Measurements from ENCODE around the gene MNT.

MNT gene

GRCh38 chr17:2346475-2346874 lies 54.4 kb downstream of the MNT start:
- Histone ChIP-seq H3K27me3 (ENCODE audit: control insufficient read depth, insufficient read depth, low read length) (no peaks in the 10 kb centered on the region), H3K27ac (ENCODE audit: low read length) (no peak overlapping the region), H3K9me3 (ENCODE audit: control insufficient read depth, low read depth, low read length) (no peaks in the 10 kb centered on the region), H3K4me1 (ENCODE audit: control insufficient read depth, low read depth, low read length) (peaks cover 21% of the 10 kb centered on the region), H3K4me3 (ENCODE audit: low read length) (no peak overlapping the region), H3K9ac (ENCODE audit: low read length) (no peak overlapping the region), H3K36me3 (ENCODE audit: control insufficient read depth, low read depth, low read length) (peaks cover 11% of the 10 kb centered on the region)

DNA sequence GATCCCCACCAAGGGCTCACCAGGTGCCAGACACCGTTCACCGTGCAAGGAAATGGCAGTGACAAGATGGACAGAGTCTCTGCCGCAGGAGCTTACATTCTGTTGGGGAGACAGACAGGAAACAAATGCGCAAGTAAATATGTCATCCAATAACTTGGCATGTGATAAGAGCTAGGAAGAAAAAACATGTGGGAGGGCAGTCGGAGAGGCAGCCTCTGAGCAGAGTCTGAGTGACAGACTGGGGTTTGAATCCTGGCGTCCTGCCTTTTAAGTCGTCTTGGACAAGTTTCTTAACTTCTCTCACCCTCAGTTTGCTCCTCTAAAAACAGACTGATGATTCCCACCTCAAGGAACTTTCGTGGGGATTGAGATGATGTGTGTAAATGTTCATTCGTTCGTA lies 56.3 kb downstream of the MNT start:
- Histone ChIP-seq H3K36me3 (ENCODE audit: control insufficient read depth, low read depth, low read length) (peaks cover 11% of the 10 kb centered on the region), H3K4me3 (ENCODE audit: low read length) (no peak overlapping the region), H3K9me3 (ENCODE audit: control insufficient read depth, low read depth, low read length) (no peaks in the 10 kb centered on the region), H3K4me1 (ENCODE audit: control insufficient read depth, low read depth, low read length) (peaks cover 21% of the 10 kb centered on the region), H3K9ac (ENCODE audit: low read length) (no peak overlapping the region), H3K27me3 (ENCODE audit: control insufficient read depth, insufficient read depth, low read length) (no peaks in the 10 kb centered on the region), H3K27ac (ENCODE audit: low read length) (no peak overlapping the region)

DNA sequence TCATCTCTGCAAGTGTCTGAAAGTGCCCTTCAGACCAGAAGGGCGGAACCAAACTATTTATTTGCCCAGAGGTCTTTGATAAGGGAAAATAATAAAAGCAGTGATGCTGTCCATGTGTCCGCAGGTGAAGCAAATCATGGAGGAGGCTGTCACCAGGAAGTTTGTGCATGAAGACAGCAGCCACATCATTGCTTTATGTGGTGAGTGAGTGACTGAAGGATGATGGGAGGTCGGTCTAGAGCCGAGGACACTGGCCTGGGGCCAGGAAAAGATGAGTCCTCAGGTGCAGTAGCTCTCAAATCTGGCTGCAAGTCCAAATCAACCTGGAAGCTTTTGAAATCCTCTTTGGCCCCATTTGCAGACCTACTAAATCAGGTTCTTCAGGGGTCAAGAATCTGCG lies 57.4 kb downstream of the MNT start:
- H3K4me1 ChIP-seq (ENCODE audit: control insufficient read depth, low read depth, low read length) = peaks cover 17% of the 10 kb centered on the region
- no peaks in the 10 kb centered on the region for H3K9me3 ChIP-seq (ENCODE audit: control insufficient read depth, low read depth, low read length)
- no peak overlapping the region for H3K27ac ChIP-seq (ENCODE audit: low read length)
- H3K36me3 ChIP-seq (ENCODE audit: control insufficient read depth, low read depth, low read length) = peaks cover 11% of the 10 kb centered on the region
- no peaks in the 10 kb centered on the region for H3K27me3 ChIP-seq (ENCODE audit: control insufficient read depth, insufficient read depth, low read length)
- H3K9ac ChIP-seq (ENCODE audit: low read length) = no peak overlapping the region
- no peak overlapping the region for H3K4me3 ChIP-seq (ENCODE audit: low read length)

GRCh38 chr17:2338315-2338657 lies 62.6 kb downstream of the MNT start:
- Histone ChIP-seq H3K9me3 (ENCODE audit: control insufficient read depth, low read depth, low read length) (no peaks in the 10 kb centered on the region), H3K36me3 (ENCODE audit: control insufficient read depth, low read depth, low read length) (peaks cover 24% of the 10 kb centered on the region), H3K4me3 (ENCODE audit: low read length) (peak overlapping the region; percentile 68), H3K9ac (ENCODE audit: low read length) (no peak overlapping the region), H3K27ac (ENCODE audit: low read length) (no peak overlapping the region), H3K27me3 (ENCODE audit: control insufficient read depth, insufficient read depth, low read length) (no peaks in the 10 kb centered on the region), H3K4me1 (ENCODE audit: control insufficient read depth, low read depth, low read length) (peaks cover 18% of the 10 kb centered on the region)

- no peaks in the 10 kb centered on the region for H3K27me3 ChIP-seq (ENCODE audit: control insufficient read depth, insufficient read depth, low read length)
- no peak overlapping the region for H3K27ac ChIP-seq (ENCODE audit: low read length)
- H3K36me3 ChIP-seq (ENCODE audit: control insufficient read depth, low read depth, low read length) = peaks cover 29% of the 10 kb centered on the region
- H3K9me3 ChIP-seq (ENCODE audit: control insufficient read depth, low read depth, low read length) = no peaks in the 10 kb centered on the region
- H3K4me1 ChIP-seq (ENCODE audit: control insufficient read depth, low read depth, low read length) = peaks cover 18% of the 10 kb centered on the region
- peak overlapping the region; percentile 68 for H3K4me3 ChIP-seq (ENCODE audit: low read length)
- peak overlapping the region; percentile 37 for H3K9ac ChIP-seq (ENCODE audit: low read length)
Observed at GRCh38 chr17:2337544-2338314, 63.1 kb downstream of the MNT start.

GRCh38 chr17:2336852-2337543 lies 63.9 kb downstream of the MNT start, which contains the start of gene SGSM2:
TSS of gene SGSM2 (plus strand) at chr17:2337501. CDS start at chr17:2337689, 188 bp downstream.
- Histone ChIP-seq H3K9me3 (ENCODE audit: control insufficient read depth, low read depth, low read length) (no peaks in the 10 kb centered on the region), H3K9ac (ENCODE audit: low read length) (peak within 1 kb of the TSS; percentile 93), H3K4me1 (ENCODE audit: control insufficient read depth, low read depth, low read length) (peaks cover 18% of the 10 kb centered on the region), H3K36me3 (ENCODE audit: control insufficient read depth, low read depth, low read length) (peaks cover 35% of the 10 kb centered on the region), H3K4me3 (ENCODE audit: low read length) (peak within 1 kb of the TSS; percentile 93), H3K27me3 (ENCODE audit: control insufficient read depth, insufficient read depth, low read length) (no peaks in the 10 kb centered on the region), H3K27ac (ENCODE audit: low read length) (no peak within 1 kb of the TSS)

DNA sequence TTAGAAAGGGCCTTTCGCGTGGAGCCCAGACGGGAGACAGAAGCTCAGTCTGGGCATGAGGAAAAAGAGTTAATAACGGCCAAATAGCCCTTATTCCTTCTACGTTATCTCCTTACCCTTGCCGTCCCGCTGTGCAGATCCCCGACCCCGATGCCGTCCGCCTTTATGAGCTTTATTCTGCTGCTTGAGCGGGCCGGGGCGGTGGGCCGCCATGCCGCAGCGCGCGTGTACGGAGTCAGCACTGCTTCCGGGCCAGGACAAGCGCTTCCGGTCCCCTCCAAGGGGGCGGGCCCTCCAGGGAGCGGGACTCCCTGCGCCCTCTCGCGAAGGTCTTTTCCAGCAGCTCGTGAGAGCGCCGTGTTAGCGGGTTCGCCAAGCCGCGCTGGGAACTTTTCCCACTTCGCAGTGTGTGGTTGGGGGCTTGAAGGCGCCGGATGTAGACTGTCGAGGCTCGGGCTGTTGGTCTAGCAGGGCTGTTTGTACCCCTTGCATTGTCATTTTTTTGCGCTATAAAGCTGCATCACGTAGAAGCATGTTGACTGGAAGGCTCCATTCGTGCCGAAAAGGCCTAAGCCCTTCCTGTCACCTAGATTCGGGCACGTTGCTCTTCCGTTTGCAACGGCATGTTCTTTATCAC lies 64.5 kb downstream of the MNT start, which contains the start of gene TSR1:
TSS of gene TSR1 (minus strand) at position 243 of the 637 bp plus-strand sequence. CDS start at position 213, 30 bp downstream.
- Histone ChIP-seq H3K9ac (ENCODE audit: low read length) (peak within 1 kb of the TSS; percentile 93), H3K27me3 (ENCODE audit: control insufficient read depth, insufficient read depth, low read length) (no peaks in the 10 kb centered on the region), H3K4me3 (ENCODE audit: low read length) (peak within 1 kb of the TSS; percentile 93), H3K9me3 (ENCODE audit: control insufficient read depth, low read depth, low read length) (no peaks in the 10 kb centered on the region), H3K27ac (ENCODE audit: low read length) (peak within 1 kb of the TSS; percentile 54), H3K36me3 (ENCODE audit: control insufficient read depth, low read depth, low read length) (peaks cover 37% of the 10 kb centered on the region), H3K4me1 (ENCODE audit: control insufficient read depth, low read depth, low read length) (peaks cover 18% of the 10 kb centered on the region)

GRCh38 chr17:2335726-2336214 lies 65.1 kb downstream of the MNT start:
- no peaks in the 10 kb centered on the region for H3K9me3 ChIP-seq (ENCODE audit: control insufficient read depth, low read depth, low read length)
- H3K4me1 ChIP-seq (ENCODE audit: control insufficient read depth, low read depth, low read length) = peaks cover 18% of the 10 kb centered on the region
- H3K9ac ChIP-seq (ENCODE audit: low read length) = peak overlapping the region; percentile 93
- peak overlapping the region; percentile 93 for H3K4me3 ChIP-seq (ENCODE audit: low read length)
- H3K36me3 ChIP-seq (ENCODE audit: control insufficient read depth, low read depth, low read length) = peaks cover 43% of the 10 kb centered on the region
- H3K27ac ChIP-seq (ENCODE audit: low read length) = peak overlapping the region; percentile 54
- H3K27me3 ChIP-seq (ENCODE audit: control insufficient read depth, insufficient read depth, low read length) = no peaks in the 10 kb centered on the region
